A204.1 (cell line): ENCODE data around the gene RTKN2.
"Not testable (repeated sequence)": the region's sequence is repeated elsewhere in the genome, so short reads cannot be mapped to it uniquely, and the experiment has no call there.

Source experiments
- FAIRE-seq: peaks from 2 replicates; lab custom pipeline; 2012; peaks lifted over from hg19 to GRCh38; lab: Jason Lieb, UNC

RTKN2 gene

DNA sequence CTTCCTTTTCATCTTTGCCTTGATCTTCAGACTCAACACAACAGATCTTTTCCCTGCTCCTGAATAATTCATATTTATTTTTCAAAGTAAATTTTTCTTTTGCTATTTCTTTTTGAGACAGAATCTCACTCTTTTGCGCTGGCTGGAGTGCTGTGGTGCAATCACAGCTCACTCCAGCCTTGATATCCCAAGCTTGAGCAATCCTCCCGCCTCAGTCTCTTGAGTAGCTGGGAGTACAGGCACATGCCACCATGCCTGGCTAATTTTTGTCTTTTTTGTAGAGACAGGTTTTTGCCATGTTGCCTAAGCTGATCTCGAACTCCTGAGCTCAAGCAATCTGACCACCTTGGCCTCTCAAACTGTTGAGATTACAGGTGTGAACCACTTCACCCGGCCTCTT lies 9.2 kb downstream of the RTKN2 start:
- no peak for FAIRE-seq

DNA sequence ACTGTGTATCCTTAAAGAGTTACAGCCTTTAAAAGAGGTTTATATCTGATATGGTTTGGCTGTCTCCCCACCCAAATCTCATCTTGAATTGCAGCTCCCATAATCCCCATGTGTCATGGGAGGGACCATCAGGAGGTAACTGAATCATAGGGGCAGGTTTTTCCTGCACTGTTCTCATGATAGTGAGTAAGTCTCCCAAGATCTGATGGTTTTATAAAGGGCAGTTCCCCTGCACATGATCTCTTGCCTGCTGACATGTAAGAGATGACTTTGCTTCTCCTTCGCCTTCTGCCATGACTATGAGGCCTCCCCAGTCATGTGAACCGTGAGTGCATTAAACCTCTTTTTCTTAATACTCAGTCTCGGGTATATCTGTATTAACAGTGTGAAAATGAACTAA lies 9.7 kb downstream of the RTKN2 start:
- FAIRE-seq: no peak

DNA sequence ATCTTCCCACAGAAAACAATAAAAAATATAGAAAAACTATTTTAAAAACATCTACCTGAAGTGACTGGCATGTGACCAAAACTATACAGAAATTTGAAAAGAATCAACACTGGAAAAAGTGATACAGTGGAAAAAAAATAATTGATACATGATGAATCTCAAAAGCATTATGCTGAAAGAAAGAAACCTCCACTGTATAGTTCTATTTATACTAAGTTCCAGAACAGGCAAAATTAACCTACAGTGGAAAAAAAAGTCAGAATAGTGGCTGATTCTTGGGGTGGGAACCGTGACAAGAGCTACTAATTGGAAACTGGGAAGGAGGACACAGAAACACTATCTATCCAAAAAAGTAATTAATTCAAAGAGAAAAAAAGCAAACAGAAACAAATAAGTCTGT lies 14.9 kb downstream of the RTKN2 start:
- FAIRE-seq: peak; percentile 73

DNA sequence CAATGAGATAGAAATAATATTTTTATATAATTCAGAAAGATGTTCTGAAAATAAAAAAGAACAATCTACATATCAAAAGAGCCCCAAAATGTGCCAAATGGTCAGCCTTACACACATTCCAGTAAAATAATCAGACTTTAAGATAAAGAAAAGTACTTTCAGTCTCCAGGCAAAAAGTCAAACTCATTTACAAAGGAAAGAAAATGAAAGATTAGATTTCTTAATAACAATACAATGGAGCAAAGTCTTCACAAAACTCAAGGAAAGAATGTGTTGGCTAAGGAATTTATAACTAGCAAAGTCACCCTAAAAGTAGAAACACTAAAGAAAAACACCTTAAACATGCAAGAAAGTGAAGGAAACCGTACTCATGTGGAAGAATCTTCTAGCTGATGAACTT lies 16.6 kb downstream of the RTKN2 start:
- FAIRE-seq: no peak

DNA sequence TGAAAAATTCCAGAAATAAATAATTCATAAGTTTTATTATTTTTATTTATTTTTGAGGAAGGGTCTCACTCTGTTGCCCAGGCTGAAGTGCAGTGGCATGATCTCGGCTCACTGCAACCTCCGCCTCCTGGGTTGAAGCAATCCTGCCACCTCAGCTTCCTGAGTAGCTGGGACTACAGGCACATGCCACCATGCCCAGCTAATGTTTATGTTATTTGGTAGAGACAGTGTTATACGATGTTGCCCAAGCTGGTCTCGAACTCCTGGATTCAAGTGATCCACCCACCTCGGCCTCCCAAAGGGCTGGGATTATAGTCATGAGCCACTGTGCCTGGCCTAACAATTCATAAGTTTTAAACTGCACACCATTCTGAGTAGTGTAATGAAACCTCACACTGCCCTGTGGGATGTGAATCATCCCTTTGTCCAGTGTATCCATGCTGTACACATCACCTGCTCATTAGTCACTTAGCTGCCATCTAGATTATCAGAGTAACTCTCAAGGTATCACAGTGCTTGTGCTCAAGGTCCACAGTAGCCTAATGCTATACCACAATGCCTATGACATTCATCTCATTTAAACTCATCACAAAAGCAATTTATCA lies 17.9 kb downstream of the RTKN2 start:
- FAIRE-seq: no peak

DNA sequence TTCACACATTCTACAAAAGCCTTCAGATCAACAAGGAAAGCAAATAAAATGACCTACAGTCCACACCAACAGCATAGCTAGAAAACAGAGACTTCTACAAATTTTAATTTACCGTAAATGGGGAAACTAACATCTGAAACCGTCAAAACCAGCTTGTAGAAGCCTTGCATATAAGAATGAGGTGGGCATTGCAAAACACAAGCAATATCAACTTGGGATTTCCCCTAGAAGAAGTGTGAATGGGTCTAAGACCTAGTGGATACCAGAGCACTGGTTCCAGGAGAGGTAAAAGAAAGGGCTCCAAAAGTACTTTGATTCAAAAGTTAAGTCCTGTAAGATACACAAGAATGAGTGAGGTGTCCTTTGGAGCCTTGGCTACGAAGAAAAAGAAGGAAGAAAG lies 18.7 kb downstream of the RTKN2 start:
- no peak for FAIRE-seq

DNA sequence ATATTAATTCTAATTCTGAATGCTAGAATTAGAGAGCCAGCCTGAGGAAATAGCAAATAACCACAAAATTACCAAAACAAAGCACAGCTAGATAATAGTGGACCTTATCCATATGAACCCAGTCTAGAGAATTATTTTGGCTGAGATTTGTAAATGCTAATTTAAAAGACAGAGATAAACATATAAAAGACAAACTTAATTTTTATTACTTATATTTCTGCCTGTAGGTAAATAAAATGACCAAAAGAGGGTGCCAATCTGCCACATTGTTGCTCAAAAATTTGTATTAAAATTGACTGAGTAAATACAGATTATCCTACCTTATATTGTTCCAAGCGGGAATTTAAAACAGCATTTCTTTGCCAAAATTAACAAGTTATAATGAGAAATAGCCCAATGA lies 20.2 kb downstream of the RTKN2 start:
- no peak for FAIRE-seq

DNA sequence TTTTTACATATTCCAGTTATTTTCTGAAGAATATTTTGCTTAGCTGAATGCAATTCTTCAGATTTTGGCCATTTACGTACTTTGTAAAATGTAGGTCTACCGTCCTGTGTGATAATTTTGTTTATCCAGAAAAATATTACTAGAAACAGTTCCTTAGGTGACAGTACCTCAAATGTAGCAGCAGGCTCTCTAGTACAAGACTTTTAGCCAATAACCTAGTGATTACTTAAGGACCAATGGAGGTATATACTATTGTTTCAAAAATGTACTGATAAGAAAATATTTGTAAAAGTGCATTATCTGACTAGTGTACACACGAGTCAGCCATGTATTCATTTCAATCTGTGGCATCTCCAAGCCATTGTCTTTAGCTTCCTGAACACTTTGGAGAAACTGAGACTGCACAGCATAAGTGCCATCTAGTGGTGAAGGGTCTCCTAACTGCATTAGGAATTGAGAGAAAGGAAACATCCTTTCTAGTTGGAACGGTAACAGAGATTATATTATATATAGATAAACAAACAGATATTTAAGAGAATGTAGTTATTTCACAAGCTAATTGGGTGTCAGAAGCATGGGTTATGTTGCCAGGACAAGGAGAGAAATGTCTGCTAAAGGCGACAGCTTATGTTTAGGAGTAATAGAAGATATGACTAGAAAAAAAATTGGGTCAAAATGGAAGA lies 23.7 kb downstream of the RTKN2 start:
- FAIRE-seq: peak; percentile 95

DNA sequence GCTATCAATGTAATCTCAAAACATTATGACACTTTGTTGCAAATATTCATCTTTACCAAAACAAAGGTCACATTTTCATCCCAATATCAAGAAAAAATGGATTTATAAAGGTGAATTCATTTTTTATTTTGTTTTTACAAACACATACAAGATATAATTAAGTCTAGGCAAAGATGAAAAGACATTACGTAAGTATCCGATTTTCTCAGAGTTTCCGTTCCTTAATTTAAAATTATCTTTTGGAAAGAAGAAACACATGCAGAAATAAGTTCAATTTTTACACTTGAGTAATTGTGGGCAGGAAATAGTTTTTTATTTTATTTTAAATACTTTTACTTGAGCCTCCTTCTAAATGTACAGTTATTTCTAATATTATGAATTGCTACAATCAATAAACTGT lies 24.6 kb downstream of the RTKN2 start:
- FAIRE-seq: no peak

DNA sequence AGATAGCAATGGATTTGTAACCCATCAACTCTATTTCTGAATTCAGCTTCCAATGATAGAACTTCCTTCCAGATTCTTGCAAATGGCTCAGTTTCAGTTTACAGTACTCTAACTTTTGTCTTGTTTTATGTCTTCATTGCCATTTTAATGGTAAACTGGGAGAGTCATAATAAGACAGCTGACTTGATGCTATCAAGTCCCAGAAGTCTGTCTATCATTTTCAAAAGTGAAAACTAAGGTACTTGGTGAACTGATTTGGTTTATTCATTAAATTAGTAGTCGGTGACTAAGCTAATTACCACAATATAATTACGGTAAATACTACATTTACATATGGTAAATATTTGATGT lies 25.0 kb downstream of the RTKN2 start:
- FAIRE-seq: no peak

DNA sequence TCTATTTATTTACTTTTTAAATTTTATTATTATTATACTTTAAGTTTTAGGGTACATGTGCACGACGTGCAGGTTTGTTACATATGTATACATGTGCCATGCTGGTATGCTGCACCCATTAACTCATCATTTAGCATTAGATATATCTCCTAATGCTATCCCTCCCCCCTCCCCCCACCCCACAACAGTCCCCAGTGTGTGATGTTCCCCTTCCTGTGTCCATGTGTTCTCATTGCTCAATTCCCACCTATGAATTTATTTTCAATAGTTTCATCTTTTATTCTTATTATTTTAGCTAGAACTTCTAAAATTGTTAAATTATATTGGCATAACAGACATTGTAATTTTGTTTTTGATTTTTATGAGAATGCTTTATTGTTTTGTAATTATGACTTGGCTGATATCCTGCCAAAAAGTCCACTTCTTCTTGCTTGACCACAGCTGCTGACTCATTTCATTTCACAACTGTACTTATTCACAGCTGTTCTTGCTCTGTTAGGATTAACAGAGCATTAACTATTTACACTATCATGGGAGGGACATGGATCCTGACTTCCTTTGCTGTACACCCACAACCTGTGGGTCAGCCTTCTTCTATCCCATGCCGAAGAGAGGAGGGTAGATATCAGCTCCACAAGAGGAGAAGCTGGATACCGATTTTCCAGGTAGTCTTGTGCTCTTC lies 25.5 kb downstream of the RTKN2 start:
- not testable (repeated sequence) for FAIRE-seq

DNA sequence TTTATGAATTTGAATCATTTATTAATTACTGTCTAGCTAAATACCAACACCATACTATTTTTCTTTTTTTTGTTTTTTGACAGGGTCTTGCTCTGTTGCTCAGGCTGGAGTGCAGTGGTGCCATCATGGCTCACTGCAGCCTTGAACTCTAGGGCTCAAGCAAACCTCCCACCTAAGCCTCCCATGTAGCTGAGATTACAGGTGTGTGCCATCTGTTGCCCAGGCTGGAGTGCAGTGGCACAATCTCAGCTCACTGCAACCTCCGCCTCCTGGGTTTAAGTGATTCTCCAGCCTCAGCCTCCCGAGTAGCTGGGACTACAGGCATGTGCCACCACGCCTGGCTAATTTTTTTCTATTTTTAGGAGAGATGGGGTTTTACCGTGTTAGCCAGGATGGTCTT lies 27.1 kb downstream of the RTKN2 start:
- not testable (repeated sequence) for FAIRE-seq

DNA sequence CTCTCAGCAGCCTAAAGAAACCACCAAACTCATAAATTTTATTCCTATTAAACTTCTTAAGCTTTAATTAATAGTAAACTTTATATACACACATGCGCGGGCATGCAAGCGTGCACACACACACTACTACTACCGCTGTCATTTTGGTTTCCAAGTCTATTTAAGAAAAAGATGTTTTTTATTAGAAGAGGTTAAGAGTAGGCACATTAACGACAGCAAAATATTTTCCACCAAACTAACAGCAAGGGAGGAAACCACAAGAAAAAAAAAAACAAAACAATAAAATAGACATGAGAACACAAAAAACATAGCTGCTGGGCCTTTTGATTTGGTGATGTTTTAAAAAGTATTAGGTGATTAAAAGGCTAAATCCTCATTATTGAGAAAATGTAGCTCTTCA lies 28.6 kb downstream of the RTKN2 start:
- no peak for FAIRE-seq

DNA sequence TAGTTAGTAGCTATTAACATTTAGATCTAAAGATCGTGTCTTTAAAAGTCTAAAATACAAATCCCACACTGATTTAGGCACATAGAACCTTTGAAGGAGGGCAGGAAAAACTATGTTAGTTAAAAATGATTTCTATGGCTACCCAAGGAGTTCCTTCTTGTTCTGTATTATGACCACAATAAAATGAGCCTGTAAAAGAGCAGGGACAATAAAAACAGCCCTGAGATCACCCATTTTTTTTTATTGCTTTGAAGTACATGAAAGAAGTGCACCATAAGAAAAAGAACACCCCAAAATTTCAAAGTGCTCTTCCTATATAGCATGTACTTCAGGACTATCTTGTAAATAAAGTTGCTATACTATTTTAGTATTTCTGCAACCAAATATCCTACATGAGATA lies 29.8 kb downstream of the RTKN2 start:
- no peak for FAIRE-seq

DNA sequence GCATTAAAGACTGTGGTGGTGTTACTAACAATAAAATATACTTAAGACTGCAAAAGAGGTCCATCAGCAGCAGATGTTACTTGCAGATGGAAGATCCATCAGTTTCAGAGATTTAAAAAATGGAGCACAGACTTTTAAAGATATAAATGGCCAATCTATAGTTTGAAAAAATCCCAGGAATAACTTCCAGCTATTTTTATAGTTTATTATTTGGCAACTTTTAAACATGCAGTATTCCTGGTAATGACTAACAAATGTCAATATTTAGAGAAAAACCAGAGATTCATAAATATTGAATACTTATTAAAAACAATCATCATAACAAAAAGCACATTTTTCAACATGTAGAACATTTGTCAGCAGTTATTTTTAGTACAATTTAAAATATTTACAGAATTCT lies 30.7 kb downstream of the RTKN2 start:
- peak; percentile 86 for FAIRE-seq

DNA sequence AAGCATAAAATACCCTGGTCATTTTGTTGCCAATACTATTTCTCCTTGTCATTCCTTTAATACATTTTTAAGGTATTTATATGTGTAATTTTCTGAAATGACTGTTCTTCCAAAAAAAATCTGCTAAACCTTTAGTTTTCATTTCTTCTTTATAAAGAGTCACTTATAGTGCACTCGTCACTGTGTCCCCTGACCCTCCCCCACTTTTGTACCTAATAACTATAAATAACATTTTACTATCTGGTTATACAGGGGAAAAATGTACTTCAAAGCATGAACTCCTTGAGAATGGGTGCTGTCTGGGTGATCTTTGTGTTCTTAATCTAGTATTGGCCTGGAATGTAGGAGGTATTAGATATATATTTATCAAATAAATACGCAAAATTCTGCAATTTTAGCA lies 31.1 kb downstream of the RTKN2 start:
- no peak for FAIRE-seq

DNA sequence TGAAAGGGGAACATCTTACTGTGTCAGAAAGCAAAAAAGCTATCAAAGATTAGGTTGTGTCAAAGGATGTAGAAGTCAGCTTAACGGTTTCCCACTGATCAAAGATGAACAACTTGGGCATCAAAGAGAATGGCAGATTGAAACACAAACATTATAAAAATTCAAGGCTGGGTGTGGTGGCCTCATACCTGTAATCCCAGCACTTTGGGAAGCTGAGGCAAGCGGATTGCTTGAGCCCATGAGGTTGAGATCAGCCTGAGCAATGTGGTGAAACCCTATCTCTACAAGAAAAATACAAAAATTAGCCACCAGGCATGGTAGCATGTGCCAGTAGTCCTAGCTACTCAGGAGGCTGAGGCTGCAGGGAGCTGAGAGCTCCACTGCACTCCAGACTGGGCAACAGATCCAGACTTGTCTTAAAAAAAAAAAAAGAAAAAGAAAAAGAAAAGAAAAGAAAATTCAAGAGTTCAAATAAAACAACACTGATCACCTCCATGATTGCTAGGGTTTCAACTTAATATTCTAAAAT lies 34.5 kb downstream of the RTKN2 start:
- no peak for FAIRE-seq

DNA sequence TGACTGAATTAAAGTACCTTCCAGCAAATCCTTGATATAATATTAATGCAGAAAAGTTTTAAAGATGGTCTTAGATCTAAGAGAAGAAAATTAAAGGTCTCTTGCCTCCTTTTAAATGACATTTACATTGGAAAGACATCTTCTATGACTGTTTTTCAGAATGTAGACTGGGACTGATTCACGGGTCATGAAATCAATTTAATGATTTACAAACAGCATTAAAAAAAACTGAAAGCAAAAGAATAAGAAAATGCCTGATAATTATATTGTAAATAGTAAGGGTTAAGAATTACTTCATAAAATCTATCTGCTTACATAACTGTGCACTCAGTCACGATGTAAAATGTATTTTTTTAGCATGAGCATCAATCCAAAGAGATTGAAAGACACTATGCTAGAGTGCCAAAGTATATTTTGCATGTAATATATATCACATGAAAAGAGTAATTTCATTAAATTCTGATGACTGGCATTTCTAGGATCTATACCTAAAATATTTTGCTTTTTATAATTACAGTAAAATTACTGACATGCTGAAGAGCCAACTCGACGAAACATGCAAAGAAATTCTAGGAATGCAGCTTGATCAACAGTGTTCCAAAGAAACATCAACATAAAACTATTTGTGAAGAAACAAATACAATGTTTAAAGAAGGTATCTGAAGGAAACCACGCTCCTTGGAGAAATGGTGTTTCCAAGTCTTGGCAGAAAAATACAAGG lies 35.1 kb downstream of the RTKN2 start:
- peak; percentile 83 for FAIRE-seq

DNA sequence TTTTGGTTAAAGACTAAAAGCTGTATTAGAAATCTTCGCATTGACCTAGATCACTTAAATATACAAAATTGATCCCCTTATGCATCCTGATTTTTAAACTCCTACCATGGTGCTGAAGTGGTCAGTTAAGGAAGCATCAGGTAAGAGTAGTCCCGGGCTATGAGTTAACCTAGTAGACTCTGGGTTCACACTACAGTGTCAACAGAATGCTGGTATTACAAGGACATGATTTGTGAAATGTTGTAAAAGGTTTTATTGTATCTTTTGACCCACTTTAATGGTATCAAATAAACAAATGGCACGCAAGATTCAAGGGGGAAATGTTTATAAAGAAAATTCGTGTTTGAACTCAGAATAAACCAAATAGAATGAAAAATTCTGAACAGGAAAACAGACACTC lies 36.8 kb downstream of the RTKN2 start:
- FAIRE-seq: no peak

DNA sequence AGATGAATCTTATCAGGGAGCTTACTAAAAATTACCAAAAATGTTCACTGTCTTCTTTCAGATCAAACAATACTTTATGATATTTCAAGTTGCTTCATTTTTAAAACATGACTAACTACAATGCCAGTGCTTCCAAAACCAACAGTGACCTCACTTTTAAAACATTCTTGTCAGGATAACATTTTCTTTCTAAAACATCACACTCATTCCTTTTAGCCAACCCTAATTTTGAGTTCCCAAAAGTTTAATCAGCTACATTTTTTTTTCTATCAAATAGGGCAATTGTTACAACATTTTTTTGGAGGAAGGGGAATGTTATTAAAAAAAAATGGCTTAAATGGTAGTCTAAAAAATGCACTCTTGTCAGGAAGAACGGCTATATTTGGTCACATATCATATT lies 37.3 kb downstream of the RTKN2 start:
- no peak for FAIRE-seq

DNA sequence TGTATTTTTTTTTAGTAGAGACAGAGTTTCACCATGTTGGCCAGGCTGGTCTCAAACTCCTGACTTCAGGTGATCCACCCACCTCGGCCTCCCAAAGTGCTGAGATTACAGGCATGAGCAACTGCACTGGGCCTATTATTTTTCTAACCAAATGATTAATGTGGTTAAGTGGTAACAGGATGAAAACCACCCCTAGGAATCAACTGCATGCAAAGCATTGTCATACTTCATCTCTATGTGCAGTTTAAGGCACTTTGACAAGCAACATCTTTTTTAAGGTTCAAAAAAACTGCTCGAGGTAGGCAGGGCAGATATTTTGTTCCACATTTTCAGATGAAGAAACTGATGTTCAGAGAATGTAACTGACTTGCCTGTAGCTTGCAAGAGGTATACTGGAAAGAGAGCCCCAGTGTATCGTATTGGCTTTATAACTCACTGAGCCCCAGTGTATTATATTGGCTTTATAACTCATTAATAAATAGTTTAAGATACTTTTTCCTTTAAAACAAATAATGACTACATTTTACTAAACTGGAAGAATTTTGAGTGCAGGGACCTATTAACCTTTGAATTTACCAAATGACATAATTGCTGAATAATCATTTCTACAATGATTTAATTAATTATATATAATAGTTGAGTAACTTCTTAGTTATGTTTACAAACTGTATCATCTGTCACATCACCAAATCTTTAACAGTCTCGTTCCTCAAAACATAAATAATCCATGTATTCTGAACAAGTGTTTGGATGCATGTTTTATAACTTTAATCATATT lies 38.1 kb downstream of the RTKN2 start:
- peak; percentile 6 for FAIRE-seq

DNA sequence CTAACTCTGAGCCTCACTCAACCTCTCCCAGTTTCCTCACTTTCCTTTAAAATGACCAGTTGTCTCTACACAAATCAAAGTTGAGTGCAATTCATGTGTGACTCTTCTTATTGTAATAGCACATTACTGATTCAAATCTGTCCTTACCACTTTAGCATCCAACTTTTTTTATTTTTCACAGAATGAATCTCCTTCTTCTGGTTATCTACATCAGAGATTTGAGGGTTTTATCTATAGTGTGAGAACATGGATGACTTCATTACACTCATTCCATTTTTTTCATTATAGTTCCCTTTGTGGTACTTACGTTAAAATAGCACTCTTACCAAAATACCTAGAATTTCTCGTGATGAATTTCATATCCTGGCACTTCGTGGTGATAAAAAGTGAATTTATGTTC lies 43.3 kb downstream of the RTKN2 start:
- FAIRE-seq: no peak
